HEK293 (cell line): ENCODE data around the gene YIPF1.
"Not testable (repeated sequence)": the region's sequence is repeated elsewhere in the genome, so short reads cannot be mapped to it uniquely, and the experiment has no call there.

Source experiments
- CTCF ChIA-PET: fragments of 350-600 bp; formaldehyde crosslinking; extraction: SDS; loops from one replicate; lab custom pipeline; 2021; ENCODE audit warnings: antibody characterized with exemption; lab: Yijun Ruan, JAX
- POLR2A ChIA-PET: fragments of 300-600 bp; formaldehyde crosslinking; extraction: SDS; loops from one replicate; lab custom pipeline; 2020; ENCODE audit warnings: antibody characterized with exemption, inconsistent platforms; lab: Yijun Ruan, JAX
- H3K27ac ChIP-seq: fragments of 200-500 bp; sonication (Bioruptor generic); 2 replicates; pipeline ENCODE4 v1.5.1; 2014; ENCODE audit warnings: low read depth, low read length, control low read depth, inconsistent platforms; ENCODE audit errors: extremely low read depth
- H3K36me3 ChIP-seq, 2 experiments: fragments of 200-500 bp in 1 of 2; sonication (Bioruptor generic) in 1 of 2; 1 replicate in 1 of 2; 2 replicates in 1 of 2; pipeline ENCODE4 v1.5.1; 2014 to 2017; ENCODE audit warnings: inconsistent platforms in 2 of 2, low read length in 2 of 2; ENCODE audit not compliant: control insufficient read depth in 2 of 2, insufficient read depth in 1 of 2
- H3K4me1 ChIP-seq: fragments of 200-500 bp; sonication (Bioruptor generic); 2 replicates; pipeline ENCODE4 v1.5.1; 2014; ENCODE audit warnings: mild to moderate bottlenecking, low read length, inconsistent platforms; ENCODE audit not compliant: control insufficient read depth, insufficient read depth
- H3K4me3 ChIP-seq: 2 replicates; pipeline ENCODE4 v1.5.1; 2011; ENCODE audit warnings: low read depth, mild to moderate bottlenecking, control low read depth, low read length, moderate library complexity
- H3K9me3 ChIP-seq: fragments of 200-500 bp; sonication (Bioruptor generic); 2 replicates; pipeline ENCODE4 v1.5.1; 2014; ENCODE audit warnings: low read depth, low read length, inconsistent platforms; ENCODE audit not compliant: control insufficient read depth, insufficient read depth
- REPIN1 ChIP-seq: fragments of 450-650 bp; formaldehyde crosslinking; IDR thresholded peaks from 2 replicates; pipeline ENCODE4 v1.5.1; 2017; ENCODE audit warnings: missing biosample characterization, missing genetic modification characterization, low read depth
- YY2 ChIP-seq: fragments of 450-650 bp; formaldehyde crosslinking; IDR thresholded peaks from 2 replicates; pipeline ENCODE4 v1.5.1; 2016; ENCODE audit warnings: missing biosample characterization, missing genetic modification characterization
- ZNF121 ChIP-seq: fragments of 450-650 bp; formaldehyde crosslinking; IDR thresholded peaks from 2 replicates; pipeline ENCODE4 v1.5.1; 2016; ENCODE audit warnings: missing biosample characterization, missing genetic modification characterization
- ZNF132 ChIP-seq: fragments of 450-650 bp; formaldehyde crosslinking; IDR thresholded peaks from 2 replicates; pipeline ENCODE4 v1.5.1; 2017; ENCODE audit warnings: missing biosample characterization, missing genetic modification characterization, borderline replicate concordance
- ZNF133 ChIP-seq: fragments of 450-650 bp; formaldehyde crosslinking; IDR thresholded peaks from 2 replicates; pipeline ENCODE4 v1.5.1; 2016; ENCODE audit warnings: missing biosample characterization, missing genetic modification characterization
- ZNF146 ChIP-seq: fragments of 450-650 bp; formaldehyde crosslinking; IDR thresholded peaks from 2 replicates; pipeline ENCODE4 v1.5.1; 2016; ENCODE audit warnings: missing biosample characterization, missing genetic modification characterization
- ZNF2 ChIP-seq: fragments of 450-650 bp; formaldehyde crosslinking; IDR thresholded peaks from 2 replicates; pipeline ENCODE4 v1.5.1; 2016; ENCODE audit warnings: missing biosample characterization, missing genetic modification characterization
- ZNF433 ChIP-seq: fragments of 450-650 bp; formaldehyde crosslinking; IDR thresholded peaks from 2 replicates; pipeline ENCODE4 v1.5.1; 2016; ENCODE audit warnings: missing biosample characterization, missing genetic modification characterization, low read depth
- ZNF48 ChIP-seq: fragments of 450-650 bp; formaldehyde crosslinking; IDR thresholded peaks from 2 replicates; pipeline ENCODE4 v1.5.1; 2016; ENCODE audit warnings: missing biosample characterization, missing genetic modification characterization
- ZNF513 ChIP-seq: fragments of 450-650 bp; IDR thresholded peaks from 2 replicates; pipeline ENCODE4 v1.5.1; 2018; ENCODE audit warnings: missing biosample characterization, missing genetic modification characterization
- ZNF561 ChIP-seq: fragments of 450-650 bp; IDR thresholded peaks from 2 replicates; pipeline ENCODE4 v1.5.1; 2018; ENCODE audit warnings: missing biosample characterization, missing genetic modification characterization, borderline replicate concordance
- ZNF580 ChIP-seq: fragments of 450-650 bp; formaldehyde crosslinking; IDR thresholded peaks from 2 replicates; pipeline ENCODE4 v1.5.1; 2016; ENCODE audit warnings: missing biosample characterization, missing genetic modification characterization
- ZNF596 ChIP-seq: fragments of 450-650 bp; IDR thresholded peaks from 2 replicates; pipeline ENCODE4 v1.5.0; 2018; ENCODE audit warnings: missing biosample characterization, mild to moderate bottlenecking, missing genetic modification characterization, moderate library complexity
- ZNF654 ChIP-seq: fragments of 450-650 bp; formaldehyde crosslinking; IDR thresholded peaks from 2 replicates; pipeline ENCODE4 v1.5.1; 2016; ENCODE audit warnings: low read depth, missing biosample characterization, missing genetic modification characterization
- TF ChIP-seq, protein P1 (sequence below): fragments of 450-650 bp; formaldehyde crosslinking; IDR thresholded peaks from 2 replicates; pipeline ENCODE4 v1.5.1; 2016; ENCODE audit warnings: missing biosample characterization, missing genetic modification characterization

YIPF1 gene

DNA sequence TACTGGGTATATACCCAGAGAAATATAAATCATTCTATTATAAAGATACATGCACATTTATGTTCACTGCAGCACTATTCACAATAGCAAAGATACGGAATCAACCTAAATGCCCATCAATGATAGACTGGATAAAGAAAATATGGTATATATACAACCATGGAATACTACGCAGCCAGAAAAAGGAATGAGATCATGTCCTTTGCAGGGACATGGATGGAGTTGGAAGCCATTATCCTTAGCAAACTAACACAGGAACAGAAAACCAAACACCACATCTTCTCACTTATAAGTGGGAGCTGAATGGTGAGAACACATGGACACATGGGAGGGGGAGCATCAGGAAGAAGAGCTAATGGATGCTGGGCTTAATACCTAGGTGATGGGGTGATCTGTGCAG lies 7.7 kb downstream of the YIPF1 start:
- H3K9me3 ChIP-seq, H3K4me1 ChIP-seq, POLR2A ChIA-PET, H3K27ac ChIP-seq, H3K4me3 ChIP-seq: not testable (repeated sequence)
- CTCF ChIA-PET: interaction anchor here (0.5 to 0.8 kb wide), 4 partner anchors 10 to 1637 kb away, joined by 3 to 7 read pairs (median 4); no protein-coding TSS in a partner anchor
- peaks cover 11 to 46% of the 10 kb centered on the region in 2 experiments for H3K36me3 ChIP-seq
- TF ChIP-seq, protein P1, sequence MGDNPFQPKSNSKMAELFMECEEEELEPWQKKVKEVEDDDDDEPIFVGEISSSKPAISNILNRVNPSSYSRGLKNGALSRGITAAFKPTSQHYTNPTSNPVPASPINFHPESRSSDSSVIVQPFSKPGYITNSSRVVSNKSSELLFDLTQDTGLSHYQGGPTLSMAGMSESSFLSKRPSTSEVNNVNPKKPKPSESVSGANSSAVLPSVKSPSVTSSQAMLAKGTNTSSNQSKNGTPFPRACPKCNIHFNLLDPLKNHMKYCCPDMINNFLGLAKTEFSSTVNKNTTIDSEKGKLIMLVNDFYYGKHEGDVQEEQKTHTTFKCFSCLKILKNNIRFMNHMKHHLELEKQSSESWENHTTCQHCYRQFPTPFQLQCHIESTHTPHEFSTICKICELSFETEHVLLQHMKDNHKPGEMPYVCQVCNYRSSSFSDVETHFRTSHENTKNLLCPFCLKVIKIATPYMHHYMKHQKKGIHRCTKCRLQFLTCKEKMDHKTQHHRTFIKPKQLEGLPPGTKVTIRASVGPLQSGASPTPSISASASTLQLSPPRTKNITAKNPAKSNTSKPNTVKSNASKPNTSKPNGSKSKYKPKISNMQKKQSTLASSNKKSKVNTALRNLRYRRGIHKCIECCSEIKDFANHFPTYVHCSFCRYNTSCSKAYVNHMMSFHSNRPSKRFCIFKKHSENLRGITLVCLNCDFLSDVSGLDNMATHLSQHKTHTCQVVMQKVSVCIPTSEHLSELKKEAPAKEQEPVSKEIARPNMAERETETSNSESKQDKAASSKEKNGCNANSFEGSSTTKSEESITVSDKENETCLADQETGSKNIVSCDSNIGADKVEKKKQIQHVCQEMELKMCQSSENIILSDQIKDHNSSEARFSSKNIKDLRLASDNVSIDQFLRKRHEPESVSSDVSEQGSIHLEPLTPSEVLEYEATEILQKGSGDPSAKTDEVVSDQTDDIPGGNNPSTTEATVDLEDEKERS: 0 out of 2 replicates have a peak, but pooled peaks have one; percentile 67
- TF ChIP-seq ZNF146 (tag by site-specific recombination) (peak; percentile 96), ZNF580 (tag by site-specific recombination) (peak; percentile 78)

DNA sequence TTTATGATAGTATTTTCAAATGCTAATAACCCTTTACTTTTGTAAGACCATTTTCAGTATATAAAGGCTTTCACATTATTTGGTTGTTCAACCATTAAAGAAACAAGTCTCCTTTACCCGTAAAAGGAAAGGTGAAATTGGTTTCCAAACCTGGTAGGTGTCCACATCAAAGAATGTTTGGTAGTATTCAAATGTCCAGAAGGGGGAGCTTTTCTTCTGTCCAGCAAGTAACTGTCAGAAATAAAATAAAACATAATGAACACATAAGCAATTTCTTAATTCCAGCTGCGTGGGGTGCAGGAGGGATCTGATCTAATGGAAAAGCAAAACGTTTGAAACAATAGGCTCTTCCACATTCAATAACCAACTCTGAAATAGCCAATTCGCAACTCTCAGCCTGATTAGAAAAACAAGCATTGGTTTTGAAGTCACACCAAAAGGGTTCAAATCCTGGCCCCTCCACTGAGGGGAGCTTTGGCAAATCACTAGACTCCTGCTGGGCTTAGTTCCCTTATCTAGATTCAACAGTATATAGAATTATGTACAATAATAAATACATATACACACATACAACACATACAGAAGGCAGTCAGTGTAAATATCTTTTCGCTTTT lies 11.0 kb downstream of the YIPF1 start:
- ChIA-PET CTCF (interaction anchor here (0.6 to 3.7 kb wide), 25 partner anchors 8 to 913 kb away, joined by 3 to 56 read pairs (median 3); partner anchors contain the start of gene YIPF1), POLR2A (interaction anchor here (0.8 kb wide), 1 partner anchor 67 kb away, joined by 4 read pairs; the partner anchor contains the start of gene IFT25)
- TF ChIP-seq ZNF654 (peak; percentile 43), REPIN1 (tag by site-specific recombination) (no peak), ZNF2 (tag by site-specific recombination) (peak; percentile 33; the same call in 1 of the 2 replicates), ZNF561 (tag by site-specific recombination) (no peak), ZNF513 (no peak), ZNF433 (tag by site-specific recombination) (no peak), ZNF48 (tag by site-specific recombination) (no peak), ZNF596 (tag by site-specific recombination) (no peak), YY2 (tag by site-specific recombination) (no peak), ZNF133 (tag by site-specific recombination) (no peak), ZNF132 (tag by site-specific recombination) (no peak)
- Histone ChIP-seq H3K4me3 (no peak overlapping the region), H3K4me1 (no peaks in the 10 kb centered on the region), H3K9me3 (no peaks in the 10 kb centered on the region), H3K36me3 (peaks cover 11 to 52% of the 10 kb centered on the region in 2 experiments), H3K27ac (no peak overlapping the region)

GRCh38 chr1:53875150-53875549 lies 14.4 kb downstream of the YIPF1 start:
- H3K27ac ChIP-seq, H3K9me3 ChIP-seq, H3K4me1 ChIP-seq, POLR2A ChIA-PET, H3K4me3 ChIP-seq: not testable (repeated sequence)
- CTCF ChIA-PET: interaction anchor here (1.3 to 4.2 kb wide), 4 partner anchors 14 to 85 kb away, joined by 4 to 23 read pairs (median 10); no protein-coding TSS in a partner anchor
- peak; percentile 76 for TF ChIP-seq ZNF121
- H3K36me3 ChIP-seq: peaks cover 21 to 66% of the 10 kb centered on the region in 2 experiments
